HepG2 (cell line): Measurements from ENCODE around the gene CCM2. TPM values are rescaled to one million over a fixed set of nuclear protein-coding genes. Genes with fewer than 3 reads are reported as not detected.
A peak's percentile ranks its signal among the peaks of the same experiment; 100 is the strongest.

Experiments
- BCL6 ChIP-seq: IDR thresholded peaks from 2 replicates; pipeline ENCODE4 v1.6.1; 2016; ENCODE audit warnings: missing genetic modification reagents, missing compliant biosample characterization
- HNF4A ChIP-seq: sonication (generic); formaldehyde crosslinking; IDR thresholded peaks from 2 replicates; pipeline ENCODE4 v1.4.0; 2020; ENCODE audit warnings: missing genetic modification reagents
- ZNF687 ChIP-seq: sonication (generic); formaldehyde crosslinking; IDR thresholded peaks from 2 replicates; pipeline ENCODE4 v1.5.1; 2020; ENCODE audit warnings: mild to moderate bottlenecking, missing genetic modification reagents, moderate library complexity
- polyA plus RNA-seq, 8 experiments: library from polyadenylated mRNA; depleted of rRNA in 3 of 8; stranded (reverse) in 7 of 8; unstranded in 1 of 8; fragments of >200 nt; fragmentation: Illumina TruSeq in 4 of 8; extraction: Trizol in 4 of 8; gene quantifications; 2 replicates each; pipeline versions ENCODE4 v1.2.1 to v1.2.3, GENCODE V29; 2011 to 2016; ENCODE audit warnings: low read depth in 4 of 8, missing spikeins in 1 of 8, mixed read lengths in 1 of 8; ENCODE audit not compliant: insufficient read depth in 1 of 8
- total RNA-seq, 5 experiments: library from RNA; depleted of rRNA; stranded (reverse); fragments of >200 nt; fragmentation: Illumina TruSeq; extraction: Trizol; gene quantifications; 2 replicates each; pipeline ENCODE4 v1.2.3, GENCODE V29; 2016; ENCODE audit warnings: low read depth in 1 of 5
- TF ChIP-seq, protein P1 (sequence below): sonication (generic); formaldehyde crosslinking; conservative IDR thresholded peaks from 2 replicates; pipeline ENCODE4 v1.4.0; 2020; ENCODE audit warnings: mild to moderate bottlenecking, missing genetic modification reagents, moderate library complexity

Gene CCM2
- total and polyA plus RNA-seq, 2 of the 13 experiments (the other 11 are each of a cell fraction or from before 2014, with no cell fraction given) = 13.7 to 15.8 TPM

- TF ChIP-seq ZNF687 = peak; percentile 60
- TF ChIP-seq, protein P1, sequence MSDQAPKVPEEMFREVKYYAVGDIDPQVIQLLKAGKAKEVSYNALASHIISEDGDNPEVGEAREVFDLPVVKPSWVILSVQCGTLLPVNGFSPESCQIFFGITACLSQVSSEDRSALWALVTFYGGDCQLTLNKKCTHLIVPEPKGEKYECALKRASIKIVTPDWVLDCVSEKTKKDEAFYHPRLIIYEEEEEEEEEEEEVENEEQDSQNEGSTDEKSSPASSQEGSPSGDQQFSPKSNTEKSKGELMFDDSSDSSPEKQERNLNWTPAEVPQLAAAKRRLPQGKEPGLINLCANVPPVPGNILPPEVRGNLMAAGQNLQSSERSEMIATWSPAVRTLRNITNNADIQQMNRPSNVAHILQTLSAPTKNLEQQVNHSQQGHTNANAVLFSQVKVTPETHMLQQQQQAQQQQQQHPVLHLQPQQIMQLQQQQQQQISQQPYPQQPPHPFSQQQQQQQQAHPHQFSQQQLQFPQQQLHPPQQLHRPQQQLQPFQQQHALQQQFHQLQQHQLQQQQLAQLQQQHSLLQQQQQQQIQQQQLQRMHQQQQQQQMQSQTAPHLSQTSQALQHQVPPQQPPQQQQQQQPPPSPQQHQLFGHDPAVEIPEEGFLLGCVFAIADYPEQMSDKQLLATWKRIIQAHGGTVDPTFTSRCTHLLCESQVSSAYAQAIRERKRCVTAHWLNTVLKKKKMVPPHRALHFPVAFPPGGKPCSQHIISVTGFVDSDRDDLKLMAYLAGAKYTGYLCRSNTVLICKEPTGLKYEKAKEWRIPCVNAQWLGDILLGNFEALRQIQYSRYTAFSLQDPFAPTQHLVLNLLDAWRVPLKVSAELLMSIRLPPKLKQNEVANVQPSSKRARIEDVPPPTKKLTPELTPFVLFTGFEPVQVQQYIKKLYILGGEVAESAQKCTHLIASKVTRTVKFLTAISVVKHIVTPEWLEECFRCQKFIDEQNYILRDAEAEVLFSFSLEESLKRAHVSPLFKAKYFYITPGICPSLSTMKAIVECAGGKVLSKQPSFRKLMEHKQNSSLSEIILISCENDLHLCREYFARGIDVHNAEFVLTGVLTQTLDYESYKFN (CRISPR knock-in tag) = peak; percentile 45; the same call in 1 of the 2 replicates
- TF ChIP-seq HNF4A (CRISPR knock-in tag) = 0 out of 2 replicates have a peak, but pooled peaks have one; percentile 18
- TF ChIP-seq BCL6 (CRISPR knock-in tag) = peak; percentile 82
Measured at GRCh38 chr7:44964831-44965440, 35.1 kb upstream of the CCM2 start (continued).
